ENCODE data around the gene PPP1R14C. TPM values are rescaled to one million over a fixed set of nuclear protein-coding genes. Genes with fewer than 3 reads are reported as not detected.

The PPP1R14C gene
- polyA plus RNA-seq, 1 donor from 2014 or later: 14.0 TPM

DNA sequence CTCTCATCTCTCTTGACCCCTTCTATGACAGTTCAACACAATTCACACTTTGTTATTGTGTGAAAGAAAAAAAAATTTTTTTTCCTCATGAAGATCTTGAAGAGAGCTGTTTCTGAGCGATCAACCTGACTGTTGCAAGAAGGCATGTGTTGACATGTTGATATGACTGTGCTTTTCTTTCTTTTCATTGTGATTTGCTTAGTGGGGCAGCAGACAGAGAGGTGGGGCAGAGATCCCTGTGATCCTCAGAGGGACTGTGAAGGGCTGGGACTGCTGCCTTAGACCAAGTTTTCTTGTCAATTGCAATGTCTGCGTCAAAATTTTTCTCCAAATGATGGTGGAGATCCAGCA is 155.2 kb downstream of the PPP1R14C start:
- Histone ChIP-seq H3F3A (ENCODE audit: insufficient read depth, low read length, poor library complexity, severe bottlenecking) (peaks cover 4% of the 10 kb centered on the region), H3K36me3 (ENCODE audit: insufficient read depth, low read length) (no peaks in the 10 kb centered on the region), H3K79me2 (replicated peaks; ENCODE audit: insufficient read depth, low read length) (no peaks in the 10 kb centered on the region), H4K20me1 (ENCODE audit: insufficient read depth) (no peaks in the 10 kb centered on the region), H3K9ac (ENCODE audit: low read length) (no peak overlapping the region), H2AFZ (ENCODE audit: low read depth, low read length) (no peak overlapping the region), H3K9me2 (ENCODE audit: insufficient read depth, low read length) (no peaks in the 10 kb centered on the region), H3K27ac (ENCODE audit: low read length) (no peak overlapping the region), H3K27me3 (ENCODE audit: insufficient read depth, low read depth, low read length) (no peaks in the 10 kb centered on the region), H3K4me2 (ENCODE audit: low read length) (no peak overlapping the region), H3K9me3 (ENCODE audit: low read length) (no peaks in the 10 kb centered on the region), H3K4me3 (ENCODE audit: low read length) (no peak overlapping the region)
- TF ChIP-seq REST (IDR thresholded peaks at IDR 0.05; ENCODE audit: borderline replicate concordance): no peak
- TF ChIP-seq EZH2 (IDR thresholded peaks at IDR 0.05; ENCODE audit: borderline replicate concordance, insufficient read depth, low read length, poor library complexity, severe bottlenecking): no peak
- TF ChIP-seq MXI1 (conservative IDR thresholded peaks at IDR 0.05; ENCODE audit: poor library complexity, severe bottlenecking): no peak
- no peak for TF ChIP-seq TAF1 (IDR thresholded peaks at IDR 0.05; ENCODE audit: low read depth)
- TF ChIP-seq POLR2AphosphoS5 (IDR thresholded peaks at IDR 0.05): no peak
- TF ChIP-seq SMC3 (conservative IDR thresholded peaks at IDR 0.05; ENCODE audit: poor library complexity): no peak
- TF ChIP-seq RAD21 (conservative IDR thresholded peaks at IDR 0.05): no peak
- TF ChIP-seq EP300 (conservative IDR thresholded peaks at IDR 0.05; ENCODE audit: poor library complexity, severe bottlenecking): no peak
- TF ChIP-seq, protein P1, sequence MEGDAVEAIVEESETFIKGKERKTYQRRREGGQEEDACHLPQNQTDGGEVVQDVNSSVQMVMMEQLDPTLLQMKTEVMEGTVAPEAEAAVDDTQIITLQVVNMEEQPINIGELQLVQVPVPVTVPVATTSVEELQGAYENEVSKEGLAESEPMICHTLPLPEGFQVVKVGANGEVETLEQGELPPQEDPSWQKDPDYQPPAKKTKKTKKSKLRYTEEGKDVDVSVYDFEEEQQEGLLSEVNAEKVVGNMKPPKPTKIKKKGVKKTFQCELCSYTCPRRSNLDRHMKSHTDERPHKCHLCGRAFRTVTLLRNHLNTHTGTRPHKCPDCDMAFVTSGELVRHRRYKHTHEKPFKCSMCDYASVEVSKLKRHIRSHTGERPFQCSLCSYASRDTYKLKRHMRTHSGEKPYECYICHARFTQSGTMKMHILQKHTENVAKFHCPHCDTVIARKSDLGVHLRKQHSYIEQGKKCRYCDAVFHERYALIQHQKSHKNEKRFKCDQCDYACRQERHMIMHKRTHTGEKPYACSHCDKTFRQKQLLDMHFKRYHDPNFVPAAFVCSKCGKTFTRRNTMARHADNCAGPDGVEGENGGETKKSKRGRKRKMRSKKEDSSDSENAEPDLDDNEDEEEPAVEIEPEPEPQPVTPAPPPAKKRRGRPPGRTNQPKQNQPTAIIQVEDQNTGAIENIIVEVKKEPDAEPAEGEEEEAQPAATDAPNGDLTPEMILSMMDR (IDR thresholded peaks at IDR 0.05; ENCODE audit: poor library complexity, severe bottlenecking): no peak

GRCh38 chr6:150298676-150299075 is 155.8 kb downstream of the PPP1R14C start:
- Histone ChIP-seq H3K79me2 (replicated peaks; ENCODE audit: insufficient read depth, low read length) (no peaks in the 10 kb centered on the region), H3K4me3 (ENCODE audit: low read length) (no peak overlapping the region), H3K4me2 (ENCODE audit: low read length) (no peak overlapping the region), H3K27ac (ENCODE audit: low read length) (no peak overlapping the region), H3F3A (ENCODE audit: insufficient read depth, low read length, poor library complexity, severe bottlenecking) (peaks cover 4% of the 10 kb centered on the region), H4K20me1 (ENCODE audit: insufficient read depth) (no peaks in the 10 kb centered on the region), H3K9me2 (ENCODE audit: insufficient read depth, low read length) (no peaks in the 10 kb centered on the region), H2AFZ (ENCODE audit: low read depth, low read length) (no peak overlapping the region), H3K36me3 (ENCODE audit: insufficient read depth, low read length) (no peaks in the 10 kb centered on the region), H3K27me3 (ENCODE audit: insufficient read depth, low read depth, low read length) (no peaks in the 10 kb centered on the region), H3K9me3 (ENCODE audit: low read length) (no peaks in the 10 kb centered on the region), H3K9ac (ENCODE audit: low read length) (no peak overlapping the region)
- TF ChIP-seq, protein P1 (IDR thresholded peaks at IDR 0.05; ENCODE audit: poor library complexity, severe bottlenecking): no peak
- TF ChIP-seq MXI1 (conservative IDR thresholded peaks at IDR 0.05; ENCODE audit: poor library complexity, severe bottlenecking) (no peak), RAD21 (conservative IDR thresholded peaks at IDR 0.05) (no peak), POLR2AphosphoS5 (IDR thresholded peaks at IDR 0.05) (no peak), SMC3 (conservative IDR thresholded peaks at IDR 0.05; ENCODE audit: poor library complexity) (no peak), TAF1 (IDR thresholded peaks at IDR 0.05; ENCODE audit: low read depth) (no peak), EZH2 (IDR thresholded peaks at IDR 0.05; ENCODE audit: borderline replicate concordance, insufficient read depth, low read length, poor library complexity, severe bottlenecking) (no peak)

Small RNA genes within 50 kb of the gene (small RNA-seq; reads per million reads assigned to genes)
- gene RF01210: 0 reads per million in 3 experiments

Other genes starting within 250 kb of the PPP1R14C start
- not detected in 2 replicates for gene RAET1E, start 244.9 kb upstream of the PPP1R14C start, polyA plus RNA-seq
- not detected in 2 replicates for gene RAET1G, start 219.9 kb upstream of the PPP1R14C start, polyA plus RNA-seq
- 1.5 and 2.8 TPM in 2 replicates for gene ULBP2, start 201.0 kb upstream of the PPP1R14C start, polyA plus RNA-seq
- 0.22 and 0.38 TPM in 2 replicates for gene ULBP1, start 179.1 kb upstream of the PPP1R14C start, polyA plus RNA-seq
- not detected in 2 replicates for gene RAET1L, start 117.5 kb upstream of the PPP1R14C start, polyA plus RNA-seq
- gene ULBP3, start 73.9 kb upstream of the PPP1R14C start, polyA plus RNA-seq: 2.2 and 2.8 TPM in 2 replicates
- gene IYD, start 226.0 kb downstream of the PPP1R14C start, polyA plus RNA-seq: not detected in 2 replicates

Measured in neural cell (in vitro differentiated cells).